HEK293 (cell line): Measurements from ENCODE around the gene MKKS.

ENCODE experiments used
- EGR2 ChIP-seq: fragments of 450-650 bp; formaldehyde crosslinking; IDR thresholded peaks from 2 replicates; pipeline ENCODE4 v1.5.1; 2016; ENCODE audit warnings: low read depth, missing biosample characterization, missing genetic modification characterization
- GLI2 ChIP-seq: fragments of 450-650 bp; formaldehyde crosslinking; IDR thresholded peaks from 2 replicates; pipeline ENCODE4; 2017; ENCODE audit warnings: missing biosample characterization, missing genetic modification characterization, low read depth, borderline replicate concordance
- GLIS2 ChIP-seq: fragments of 450-650 bp; formaldehyde crosslinking; IDR thresholded peaks from 2 replicates; pipeline ENCODE4 v1.5.1; 2016; ENCODE audit warnings: missing biosample characterization, missing genetic modification characterization
- HOXA7 ChIP-seq: sonication (generic); formaldehyde crosslinking; IDR thresholded peaks from 2 replicates; pipeline ENCODE4 v1.8.1; 2022; ENCODE audit warnings: missing genetic modification reagents, borderline replicate concordance
- KLF10 ChIP-seq: fragments of 450-650 bp; IDR thresholded peaks from 2 replicates; pipeline ENCODE4 v1.5.1; 2018; ENCODE audit warnings: missing biosample characterization, mild to moderate bottlenecking, missing genetic modification characterization
- MEIS1 ChIP-seq: sonication (generic); formaldehyde crosslinking; IDR thresholded peaks from 2 replicates; pipeline ENCODE4 v1.8.1; 2022; ENCODE audit warnings: missing genetic modification reagents, mild to moderate bottlenecking, borderline replicate concordance
- SALL2 ChIP-seq: fragments of 450-650 bp; formaldehyde crosslinking; IDR thresholded peaks from 2 replicates; pipeline ENCODE4 v1.5.0; 2017; ENCODE audit warnings: missing biosample characterization, mild to moderate bottlenecking, missing genetic modification characterization, borderline replicate concordance
- SP3 ChIP-seq: fragments of 450-650 bp; formaldehyde crosslinking; IDR thresholded peaks from 2 replicates; pipeline ENCODE4 v1.5.1; 2016; ENCODE audit warnings: missing biosample characterization, missing genetic modification characterization
- WT1 ChIP-seq: fragments of 450-650 bp; formaldehyde crosslinking; IDR thresholded peaks from 2 replicates; pipeline ENCODE4 v1.5.1; 2016; ENCODE audit warnings: missing biosample characterization, missing genetic modification characterization
- ZBTB20 ChIP-seq: fragments of 450-650 bp; formaldehyde crosslinking; IDR thresholded peaks from 2 replicates; pipeline ENCODE4 v1.5.1; 2016; ENCODE audit warnings: missing biosample characterization, missing genetic modification characterization
- ZFP3 ChIP-seq: fragments of 450-650 bp; formaldehyde crosslinking; IDR thresholded peaks from 2 replicates; pipeline ENCODE4 v1.5.1; 2016; ENCODE audit warnings: low read depth, missing biosample characterization, missing genetic modification characterization
- ZNF146 ChIP-seq: fragments of 450-650 bp; formaldehyde crosslinking; IDR thresholded peaks from 2 replicates; pipeline ENCODE4 v1.5.1; 2016; ENCODE audit warnings: missing biosample characterization, missing genetic modification characterization
- ZNF157 ChIP-seq: fragments of 450-650 bp; formaldehyde crosslinking; IDR thresholded peaks from 2 replicates; pipeline ENCODE4 v1.5.1; 2016; ENCODE audit warnings: missing biosample characterization, missing genetic modification characterization
- ZNF16 ChIP-seq: fragments of 450-650 bp; formaldehyde crosslinking; IDR thresholded peaks from 2 replicates; pipeline ENCODE4 v1.5.1; 2016; ENCODE audit warnings: low read depth, missing biosample characterization, missing genetic modification characterization
- ZNF2 ChIP-seq: fragments of 450-650 bp; formaldehyde crosslinking; IDR thresholded peaks from 2 replicates; pipeline ENCODE4 v1.5.1; 2016; ENCODE audit warnings: missing biosample characterization, missing genetic modification characterization
- ZNF223 ChIP-seq: fragments of 450-650 bp; formaldehyde crosslinking; IDR thresholded peaks from 2 replicates; pipeline ENCODE4 v1.5.1; 2016; ENCODE audit warnings: missing biosample characterization, missing genetic modification characterization
- ZNF501 ChIP-seq: fragments of 450-650 bp; formaldehyde crosslinking; IDR thresholded peaks from 2 replicates; pipeline ENCODE4 v1.5.1; 2016; ENCODE audit warnings: missing biosample characterization, missing genetic modification characterization
- ZNF600 ChIP-seq: fragments of 450-650 bp; formaldehyde crosslinking; IDR thresholded peaks from 2 replicates; pipeline ENCODE4 v1.5.1; 2016; ENCODE audit warnings: missing biosample characterization, missing genetic modification characterization
- ZNF654 ChIP-seq: fragments of 450-650 bp; formaldehyde crosslinking; IDR thresholded peaks from 2 replicates; pipeline ENCODE4 v1.5.1; 2016; ENCODE audit warnings: low read depth, missing biosample characterization, missing genetic modification characterization
- ZNF664 ChIP-seq: fragments of 450-650 bp; formaldehyde crosslinking; IDR thresholded peaks from 2 replicates; pipeline ENCODE4 v1.5.1; 2016; ENCODE audit warnings: missing biosample characterization, missing genetic modification characterization
- ZNF768 ChIP-seq: fragments of 450-650 bp; formaldehyde crosslinking; IDR thresholded peaks from 2 replicates; pipeline ENCODE4 v1.5.1; 2018; ENCODE audit warnings: missing biosample characterization, mild to moderate bottlenecking, missing genetic modification characterization
- TF ChIP-seq, protein P1 (sequence below): fragments of 450-650 bp; formaldehyde crosslinking; IDR thresholded peaks from 2 replicates; pipeline ENCODE4 v1.5.1; 2016; ENCODE audit warnings: missing biosample characterization, missing genetic modification characterization
- TF ChIP-seq, protein P2 (sequence below): fragments of 450-650 bp; formaldehyde crosslinking; IDR thresholded peaks from 2 replicates; pipeline ENCODE4 v1.5.1; 2016; ENCODE audit warnings: missing biosample characterization, missing genetic modification characterization
- TF ChIP-seq, protein P3 (sequence below): fragments of 450-650 bp; formaldehyde crosslinking; IDR thresholded peaks from 2 replicates; pipeline ENCODE4 v1.5.1; 2017; ENCODE audit warnings: missing biosample characterization, mild to moderate bottlenecking, missing genetic modification characterization, moderate library complexity
- TF ChIP-seq, protein P4 (sequence below): fragments of 450-650 bp; formaldehyde crosslinking; IDR thresholded peaks from 2 replicates; pipeline ENCODE4 v1.5.1; 2016; ENCODE audit warnings: missing biosample characterization, missing genetic modification characterization
- TF ChIP-seq, protein P5 (sequence below): fragments of 450-650 bp; formaldehyde crosslinking; IDR thresholded peaks from 2 replicates; pipeline ENCODE4 v1.5.1; 2017; ENCODE audit warnings: missing biosample characterization, missing genetic modification characterization
- TF ChIP-seq, protein P6 (sequence below): fragments of 450-650 bp; formaldehyde crosslinking; IDR thresholded peaks from 2 replicates; pipeline ENCODE4 v1.5.1; 2017; ENCODE audit warnings: missing biosample characterization, missing genetic modification characterization
- TF ChIP-seq, protein P7 (sequence below): fragments of 450-650 bp; formaldehyde crosslinking; IDR thresholded peaks from 2 replicates; pipeline ENCODE4 v1.5.1; 2016; ENCODE audit warnings: missing biosample characterization, missing genetic modification characterization

Gene MKKS

DNA sequence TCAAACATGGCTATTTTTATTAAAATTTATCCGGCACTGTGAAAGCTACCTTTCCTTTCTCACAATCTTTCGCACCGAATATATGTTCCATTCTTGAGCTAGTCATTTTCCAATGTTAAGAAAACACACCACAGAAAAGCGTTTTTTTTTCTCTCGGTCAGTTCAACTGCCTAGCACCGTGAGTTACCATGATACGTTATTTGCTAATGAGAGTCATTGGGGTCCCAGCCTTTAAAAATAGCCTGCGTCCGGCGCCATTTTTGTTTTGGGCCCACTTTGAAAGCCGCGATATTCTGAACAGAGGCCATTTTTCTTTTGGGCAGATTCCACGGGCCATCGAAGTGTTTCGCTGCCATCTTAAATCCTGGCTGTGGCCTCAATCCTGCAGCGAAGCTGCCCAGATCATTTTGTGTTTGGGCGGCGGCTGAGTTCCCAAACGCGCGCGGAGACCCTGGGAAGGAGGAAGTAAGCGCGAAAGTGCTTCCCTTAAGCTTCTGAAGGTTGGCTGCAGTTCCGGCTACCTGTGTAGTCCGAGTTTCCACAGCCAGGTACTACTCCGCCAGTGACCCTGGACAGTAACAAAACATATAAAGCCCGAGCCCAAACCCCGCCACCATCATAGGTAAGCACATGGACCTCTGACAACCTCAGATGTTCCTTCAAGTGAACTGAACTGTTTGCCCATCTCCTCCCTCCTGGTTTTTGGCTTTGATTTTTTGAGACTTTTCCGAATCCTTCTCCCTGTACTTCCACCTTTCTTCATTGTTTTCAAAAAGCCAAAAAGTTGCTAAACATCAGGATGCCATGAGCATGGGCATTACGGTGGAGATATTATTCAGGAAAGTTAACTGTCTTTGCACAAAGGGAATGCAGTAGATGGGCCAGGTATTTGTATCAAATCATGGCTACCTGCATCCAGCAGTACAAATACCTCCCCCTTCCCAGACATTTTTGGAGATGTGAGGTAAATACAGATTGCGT lies 1.1 kb upstream of the MKKS start, which contains the start of gene SLX4IP (continued):
- TF ChIP-seq GLI2 (tag by site-specific recombination), result no peak
- TF ChIP-seq SP3, result peak; percentile 69
- TF ChIP-seq WT1 (tag by site-specific recombination), result no peak
- no peak for TF ChIP-seq ZNF600 (tag by site-specific recombination)
- TF ChIP-seq ZNF501 (tag by site-specific recombination), result no peak
- TF ChIP-seq ZNF16 (tag by site-specific recombination), result no peak
- TF ChIP-seq, protein P1, sequence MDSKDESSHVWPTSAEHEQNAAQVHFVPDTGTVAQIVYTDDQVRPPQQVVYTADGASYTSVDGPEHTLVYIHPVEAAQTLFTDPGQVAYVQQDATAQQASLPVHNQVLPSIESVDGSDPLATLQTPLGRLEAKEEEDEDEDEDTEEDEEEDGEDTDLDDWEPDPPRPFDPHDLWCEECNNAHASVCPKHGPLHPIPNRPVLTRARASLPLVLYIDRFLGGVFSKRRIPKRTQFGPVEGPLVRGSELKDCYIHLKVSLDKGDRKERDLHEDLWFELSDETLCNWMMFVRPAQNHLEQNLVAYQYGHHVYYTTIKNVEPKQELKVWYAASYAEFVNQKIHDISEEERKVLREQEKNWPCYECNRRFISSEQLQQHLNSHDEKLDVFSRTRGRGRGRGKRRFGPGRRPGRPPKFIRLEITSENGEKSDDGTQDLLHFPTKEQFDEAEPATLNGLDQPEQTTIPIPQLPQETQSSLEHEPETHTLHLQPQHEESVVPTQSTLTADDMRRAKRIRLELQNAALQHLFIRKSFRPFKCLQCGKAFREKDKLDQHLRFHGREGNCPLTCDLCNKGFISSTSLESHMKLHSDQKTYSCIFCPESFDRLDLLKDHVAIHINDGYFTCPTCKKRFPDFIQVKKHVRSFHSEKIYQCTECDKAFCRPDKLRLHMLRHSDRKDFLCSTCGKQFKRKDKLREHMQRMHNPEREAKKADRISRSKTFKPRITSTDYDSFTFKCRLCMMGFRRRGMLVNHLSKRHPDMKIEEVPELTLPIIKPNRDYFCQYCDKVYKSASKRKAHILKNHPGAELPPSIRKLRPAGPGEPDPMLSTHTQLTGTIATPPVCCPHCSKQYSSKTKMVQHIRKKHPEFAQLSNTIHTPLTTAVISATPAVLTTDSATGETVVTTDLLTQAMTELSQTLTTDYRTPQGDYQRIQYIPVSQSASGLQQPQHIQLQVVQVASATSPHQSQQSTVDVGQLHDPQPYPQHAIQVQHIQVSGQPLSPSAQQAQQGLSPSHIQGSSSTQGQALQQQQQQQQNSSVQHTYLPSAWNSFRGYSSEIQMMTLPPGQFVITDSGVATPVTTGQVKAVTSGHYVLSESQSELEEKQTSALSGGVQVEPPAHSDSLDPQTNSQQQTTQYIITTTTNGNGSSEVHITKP, result no peak; the same call in 1 of the 2 replicates
- TF ChIP-seq, protein P2, sequence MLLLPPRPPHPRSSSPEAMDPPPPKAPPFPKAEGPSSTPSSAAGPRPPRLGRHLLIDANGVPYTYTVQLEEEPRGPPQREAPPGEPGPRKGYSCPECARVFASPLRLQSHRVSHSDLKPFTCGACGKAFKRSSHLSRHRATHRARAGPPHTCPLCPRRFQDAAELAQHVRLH (tag by site-specific recombination), result no peak
- no peak for TF ChIP-seq ZFP3
- TF ChIP-seq ZNF654 (tag by site-specific recombination), result no peak
- TF ChIP-seq ZNF146 (tag by site-specific recombination), result no peak
- TF ChIP-seq HOXA7 (CRISPR knock-in tag), result no peak
- TF ChIP-seq, protein P3, sequence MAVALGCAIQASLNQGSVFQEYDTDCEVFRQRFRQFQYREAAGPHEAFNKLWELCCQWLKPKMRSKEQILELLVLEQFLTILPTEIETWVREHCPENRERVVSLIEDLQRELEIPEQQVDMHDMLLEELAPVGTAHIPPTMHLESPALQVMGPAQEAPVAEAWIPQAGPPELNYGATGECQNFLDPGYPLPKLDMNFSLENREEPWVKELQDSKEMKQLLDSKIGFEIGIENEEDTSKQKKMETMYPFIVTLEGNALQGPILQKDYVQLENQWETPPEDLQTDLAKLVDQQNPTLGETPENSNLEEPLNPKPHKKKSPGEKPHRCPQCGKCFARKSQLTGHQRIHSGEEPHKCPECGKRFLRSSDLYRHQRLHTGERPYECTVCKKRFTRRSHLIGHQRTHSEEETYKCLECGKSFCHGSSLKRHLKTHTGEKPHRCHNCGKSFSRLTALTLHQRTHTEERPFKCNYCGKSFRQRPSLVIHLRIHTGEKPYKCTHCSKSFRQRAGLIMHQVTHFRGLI, result 0 out of 2 replicates have a peak, but pooled peaks have one; percentile 11
- TF ChIP-seq ZNF2, result no peak
- TF ChIP-seq GLIS2 (tag by site-specific recombination), result no peak
- TF ChIP-seq ZNF768 (tag by site-specific recombination), result no peak
- TF ChIP-seq ZNF157 (tag by site-specific recombination), result no peak
- no peak for TF ChIP-seq KLF10 (tag by site-specific recombination)
- TF ChIP-seq, protein P4, sequence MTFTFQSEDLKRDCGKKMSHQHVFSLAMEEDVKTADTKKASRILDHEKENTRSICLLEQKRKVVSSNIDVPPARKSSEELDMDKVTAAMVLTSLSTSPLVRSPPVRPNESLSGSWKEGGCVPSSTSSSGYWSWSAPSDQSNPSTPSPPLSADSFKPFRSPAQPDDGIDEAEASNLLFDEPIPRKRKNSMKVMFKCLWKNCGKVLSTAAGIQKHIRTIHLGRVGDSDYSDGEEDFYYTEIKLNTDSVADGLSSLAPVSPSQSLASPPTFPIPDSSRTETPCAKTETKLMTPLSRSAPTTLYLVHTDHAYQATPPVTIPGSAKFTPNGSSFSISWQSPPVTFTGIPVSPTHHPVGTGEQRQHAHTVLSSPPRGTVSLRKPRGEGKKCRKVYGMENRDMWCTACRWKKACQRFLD (tag by site-specific recombination), result no peak
- no peak for TF ChIP-seq ZNF664 (tag by site-specific recombination)
- peak; percentile 48; the same call in 1 of the 2 replicates for TF ChIP-seq ZBTB20
- TF ChIP-seq EGR2 (tag by site-specific recombination), result no peak
- TF ChIP-seq SALL2 (tag by site-specific recombination), result no peak
- TF ChIP-seq ZNF223, result no peak
- TF ChIP-seq, protein P5, sequence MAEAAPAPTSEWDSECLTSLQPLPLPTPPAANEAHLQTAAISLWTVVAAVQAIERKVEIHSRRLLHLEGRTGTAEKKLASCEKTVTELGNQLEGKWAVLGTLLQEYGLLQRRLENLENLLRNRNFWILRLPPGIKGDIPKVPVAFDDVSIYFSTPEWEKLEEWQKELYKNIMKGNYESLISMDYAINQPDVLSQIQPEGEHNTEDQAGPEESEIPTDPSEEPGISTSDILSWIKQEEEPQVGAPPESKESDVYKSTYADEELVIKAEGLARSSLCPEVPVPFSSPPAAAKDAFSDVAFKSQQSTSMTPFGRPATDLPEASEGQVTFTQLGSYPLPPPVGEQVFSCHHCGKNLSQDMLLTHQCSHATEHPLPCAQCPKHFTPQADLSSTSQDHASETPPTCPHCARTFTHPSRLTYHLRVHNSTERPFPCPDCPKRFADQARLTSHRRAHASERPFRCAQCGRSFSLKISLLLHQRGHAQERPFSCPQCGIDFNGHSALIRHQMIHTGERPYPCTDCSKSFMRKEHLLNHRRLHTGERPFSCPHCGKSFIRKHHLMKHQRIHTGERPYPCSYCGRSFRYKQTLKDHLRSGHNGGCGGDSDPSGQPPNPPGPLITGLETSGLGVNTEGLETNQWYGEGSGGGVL (tag by site-specific recombination), result no peak
- TF ChIP-seq, protein P6, sequence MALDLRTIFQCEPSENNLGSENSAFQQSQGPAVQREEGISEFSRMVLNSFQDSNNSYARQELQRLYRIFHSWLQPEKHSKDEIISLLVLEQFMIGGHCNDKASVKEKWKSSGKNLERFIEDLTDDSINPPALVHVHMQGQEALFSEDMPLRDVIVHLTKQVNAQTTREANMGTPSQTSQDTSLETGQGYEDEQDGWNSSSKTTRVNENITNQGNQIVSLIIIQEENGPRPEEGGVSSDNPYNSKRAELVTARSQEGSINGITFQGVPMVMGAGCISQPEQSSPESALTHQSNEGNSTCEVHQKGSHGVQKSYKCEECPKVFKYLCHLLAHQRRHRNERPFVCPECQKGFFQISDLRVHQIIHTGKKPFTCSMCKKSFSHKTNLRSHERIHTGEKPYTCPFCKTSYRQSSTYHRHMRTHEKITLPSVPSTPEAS (tag by site-specific recombination), result no peak
- no peak for TF ChIP-seq MEIS1 (CRISPR knock-in tag)
- TF ChIP-seq, protein P7, sequence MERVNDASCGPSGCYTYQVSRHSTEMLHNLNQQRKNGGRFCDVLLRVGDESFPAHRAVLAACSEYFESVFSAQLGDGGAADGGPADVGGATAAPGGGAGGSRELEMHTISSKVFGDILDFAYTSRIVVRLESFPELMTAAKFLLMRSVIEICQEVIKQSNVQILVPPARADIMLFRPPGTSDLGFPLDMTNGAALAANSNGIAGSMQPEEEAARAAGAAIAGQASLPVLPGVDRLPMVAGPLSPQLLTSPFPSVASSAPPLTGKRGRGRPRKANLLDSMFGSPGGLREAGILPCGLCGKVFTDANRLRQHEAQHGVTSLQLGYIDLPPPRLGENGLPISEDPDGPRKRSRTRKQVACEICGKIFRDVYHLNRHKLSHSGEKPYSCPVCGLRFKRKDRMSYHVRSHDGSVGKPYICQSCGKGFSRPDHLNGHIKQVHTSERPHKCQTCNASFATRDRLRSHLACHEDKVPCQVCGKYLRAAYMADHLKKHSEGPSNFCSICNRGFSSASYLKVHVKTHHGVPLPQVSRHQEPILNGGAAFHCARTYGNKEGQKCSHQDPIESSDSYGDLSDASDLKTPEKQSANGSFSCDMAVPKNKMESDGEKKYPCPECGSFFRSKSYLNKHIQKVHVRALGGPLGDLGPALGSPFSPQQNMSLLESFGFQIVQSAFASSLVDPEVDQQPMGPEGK (tag by site-specific recombination), result no peak
